NCI-H146 treated with DMSO at 0.1 percent for 48 hours (cell line): Measurements from ENCODE around the gene NKX2-1.

Experiments
- DNase-seq: peaks from one replicate; lab custom pipeline; 2025; ENCODE audit not compliant: unreplicated experiment; lab: John Stamatoyannopoulos, UW

NKX2-1 gene

GRCh38 chr14:36518031-36518585, 1.9 kb downstream of the NKX2-1 start:
- no peak for DNase-seq

- no peak for DNase-seq
Measured at GRCh38 chr14:36517242-36518030, 2.6 kb downstream of the NKX2-1 start.

- DNase-seq = no peak
Measured at GRCh38 chr14:36516719-36517241, 3.3 kb downstream of the NKX2-1 start.

GRCh38 chr14:36515896-36516718, 3.9 kb downstream of the NKX2-1 start:
- no peak for DNase-seq

GRCh38 chr14:36515105-36515593, 4.9 kb downstream of the NKX2-1 start:
- no peak for DNase-seq

- DNase-seq = no peak
Measured at GRCh38 chr14:36514278-36515104, 5.5 kb downstream of the NKX2-1 start.

- no peak for DNase-seq
Measured at GRCh38 chr14:36513451-36514277, 6.4 kb downstream of the NKX2-1 start.

GRCh38 chr14:36513012-36513420, 7.0 kb downstream of the NKX2-1 start:
- DNase-seq = no peak

GRCh38 chr14:36512585-36513003, 7.4 kb downstream of the NKX2-1 start:
- DNase-seq = no peak

- no peak for DNase-seq
Measured at GRCh38 chr14:36511981-36512584, 7.9 kb downstream of the NKX2-1 start.

- DNase-seq = no peak
Measured at GRCh38 chr14:36510874-36511273, 9.2 kb downstream of the NKX2-1 start.

GRCh38 chr14:36510078-36510799, 9.8 kb downstream of the NKX2-1 start:
- no peak for DNase-seq

GRCh38 chr14:36509069-36509917, 10.7 kb downstream of the NKX2-1 start:
- DNase-seq = no peak

GRCh38 chr14:36508418-36509068, 11.5 kb downstream of the NKX2-1 start:
- no peak for DNase-seq

GRCh38 chr14:36507847-36508417, 12.1 kb downstream of the NKX2-1 start:
- DNase-seq = no peak

- DNase-seq = no peak
Measured at GRCh38 chr14:36506732-36507614, 13.1 kb downstream of the NKX2-1 start.
